DOHH2 (cell line): ENCODE measurements around the gene COX7B2.

Experiments used
- H3F3A ChIP-seq: fragments of 200-600 bp; sonication (generic), shearing (Covaris generic); 2 replicates; pipeline ENCODE4 v1.6.0; 2016; ENCODE audit warnings: antibody characterized with exemption, mild to moderate bottlenecking; ENCODE audit not compliant: control insufficient read depth, insufficient read depth
- H3K27ac ChIP-seq: fragments of 200-600 bp; sonication (generic); 2 replicates; pipeline ENCODE4 v1.5.1; 2014; ENCODE audit warnings: low read depth, mild to moderate bottlenecking, low read length, moderate library complexity
- H3K27me3 ChIP-seq: fragments of 200-600 bp; sonication (generic); 2 replicates; pipeline ENCODE4 v1.6.1; 2014; ENCODE audit warnings: mild to moderate bottlenecking, low read length, mixed read lengths; ENCODE audit not compliant: control insufficient read depth
- H3K36me3 ChIP-seq: fragments of 200-600 bp; sonication (generic); 2 replicates; pipeline ENCODE4 v1.6.1; 2014; ENCODE audit warnings: mild to moderate bottlenecking, low read length, moderate library complexity, mixed read lengths; ENCODE audit not compliant: control insufficient read depth
- H3K4me1 ChIP-seq: fragments of 200-600 bp; sonication (generic); 2 replicates; pipeline ENCODE4 v1.6.1; 2014; ENCODE audit warnings: mild to moderate bottlenecking, low read length, mixed read lengths; ENCODE audit not compliant: control insufficient read depth
- H3K4me2 ChIP-seq: fragments of 200-600 bp; sonication (generic); 2 replicates; pipeline ENCODE4 v1.6.0; 2014; ENCODE audit warnings: mild to moderate bottlenecking, low read length, moderate library complexity
- H3K4me3 ChIP-seq: fragments of 200-600 bp; sonication (generic); 2 replicates; pipeline ENCODE4 v1.5.1; 2014; ENCODE audit warnings: mild to moderate bottlenecking, low read length, mixed read lengths
- H3K79me2 ChIP-seq: fragments of 200-600 bp; sonication (generic); 2 replicates; pipeline ENCODE4 v1.6.1; 2014; ENCODE audit warnings: mild to moderate bottlenecking, low read length, mixed read lengths; ENCODE audit not compliant: control insufficient read depth
- H3K9me2 ChIP-seq: fragments of 200-600 bp; sonication (generic); replicated peaks from 2 replicates; pipeline ENCODE4 v1.6.1; 2014; ENCODE audit warnings: mild to moderate bottlenecking, low read length, mixed read lengths; ENCODE audit not compliant: control insufficient read depth
- H3K9me3 ChIP-seq: fragments of 200-600 bp; sonication (generic); 2 replicates; pipeline ENCODE4 v1.6.1; 2014; ENCODE audit warnings: antibody characterized with exemption, low read length, mixed read lengths; ENCODE audit not compliant: control insufficient read depth, insufficient read depth
- H4K20me1 ChIP-seq: fragments of 200-600 bp; sonication (generic); 2 replicates; pipeline ENCODE4 v1.6.0; 2014; ENCODE audit warnings: low read depth, mild to moderate bottlenecking, antibody characterized with exemption, low read length, moderate library complexity; ENCODE audit not compliant: control insufficient read depth, insufficient read depth
- EZH2phosphoT487 ChIP-seq: fragments of 200-600 bp; sonication (generic); IDR thresholded peaks from 2 replicates; pipeline ENCODE4 v1.6.1; 2017; ENCODE audit warnings: borderline replicate concordance, mild to moderate bottlenecking, antibody characterized with exemption, low read length, moderate library complexity, mixed read lengths
- TF ChIP-seq, protein P1 (sequence below): fragments of 200-600 bp; sonication (generic); IDR thresholded peaks from one replicate; pipeline ENCODE4 v1.5.1; 2014; ENCODE audit warnings: antibody characterized with exemption, mild to moderate bottlenecking, low read depth, low read length; ENCODE audit not compliant: poor library complexity, severe bottlenecking

The COX7B2 gene

DNA sequence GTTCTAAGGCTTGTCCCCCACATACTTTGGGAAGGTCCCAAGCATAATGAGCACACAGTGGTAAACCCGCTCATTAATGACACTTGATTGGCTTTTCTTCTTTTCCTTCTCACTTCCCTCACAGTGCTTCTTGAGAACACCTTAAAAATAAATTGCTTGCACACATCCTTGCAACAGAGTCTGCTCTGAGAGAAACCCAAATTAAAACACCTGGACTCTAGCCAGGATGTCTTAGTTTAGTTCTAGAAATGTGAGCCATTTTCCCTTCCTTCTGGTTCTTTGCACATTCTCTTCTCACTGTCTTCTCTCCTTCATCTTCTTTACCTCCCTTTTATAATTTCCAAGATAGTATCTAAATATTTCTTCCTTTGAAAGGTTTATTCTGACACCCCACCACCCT lies 35.3 kb upstream of the COX7B2 start:
- H4K20me1 ChIP-seq, result no peaks in the 10 kb centered on the region
- no peak overlapping the region for H3K27ac ChIP-seq
- no peaks in the 10 kb centered on the region for H3K9me2 ChIP-seq
- H3K4me1 ChIP-seq, result 0 out of 2 replicates have a peak, but pooled peaks cover 5% of the 10 kb centered on the region
- H3K9me3 ChIP-seq, result no peaks in the 10 kb centered on the region
- H3K4me3 ChIP-seq, result no peak overlapping the region
- no peak overlapping the region for H3K4me2 ChIP-seq
- no peaks in the 10 kb centered on the region for H3K36me3 ChIP-seq
- no peaks in the 10 kb centered on the region for H3F3A ChIP-seq
- H3K27me3 ChIP-seq, result no peaks in the 10 kb centered on the region
- no peaks in the 10 kb centered on the region for H3K79me2 ChIP-seq
- TF ChIP-seq, protein P1, sequence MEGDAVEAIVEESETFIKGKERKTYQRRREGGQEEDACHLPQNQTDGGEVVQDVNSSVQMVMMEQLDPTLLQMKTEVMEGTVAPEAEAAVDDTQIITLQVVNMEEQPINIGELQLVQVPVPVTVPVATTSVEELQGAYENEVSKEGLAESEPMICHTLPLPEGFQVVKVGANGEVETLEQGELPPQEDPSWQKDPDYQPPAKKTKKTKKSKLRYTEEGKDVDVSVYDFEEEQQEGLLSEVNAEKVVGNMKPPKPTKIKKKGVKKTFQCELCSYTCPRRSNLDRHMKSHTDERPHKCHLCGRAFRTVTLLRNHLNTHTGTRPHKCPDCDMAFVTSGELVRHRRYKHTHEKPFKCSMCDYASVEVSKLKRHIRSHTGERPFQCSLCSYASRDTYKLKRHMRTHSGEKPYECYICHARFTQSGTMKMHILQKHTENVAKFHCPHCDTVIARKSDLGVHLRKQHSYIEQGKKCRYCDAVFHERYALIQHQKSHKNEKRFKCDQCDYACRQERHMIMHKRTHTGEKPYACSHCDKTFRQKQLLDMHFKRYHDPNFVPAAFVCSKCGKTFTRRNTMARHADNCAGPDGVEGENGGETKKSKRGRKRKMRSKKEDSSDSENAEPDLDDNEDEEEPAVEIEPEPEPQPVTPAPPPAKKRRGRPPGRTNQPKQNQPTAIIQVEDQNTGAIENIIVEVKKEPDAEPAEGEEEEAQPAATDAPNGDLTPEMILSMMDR, result no peak
- TF ChIP-seq EZH2phosphoT487, result no peak

DNA sequence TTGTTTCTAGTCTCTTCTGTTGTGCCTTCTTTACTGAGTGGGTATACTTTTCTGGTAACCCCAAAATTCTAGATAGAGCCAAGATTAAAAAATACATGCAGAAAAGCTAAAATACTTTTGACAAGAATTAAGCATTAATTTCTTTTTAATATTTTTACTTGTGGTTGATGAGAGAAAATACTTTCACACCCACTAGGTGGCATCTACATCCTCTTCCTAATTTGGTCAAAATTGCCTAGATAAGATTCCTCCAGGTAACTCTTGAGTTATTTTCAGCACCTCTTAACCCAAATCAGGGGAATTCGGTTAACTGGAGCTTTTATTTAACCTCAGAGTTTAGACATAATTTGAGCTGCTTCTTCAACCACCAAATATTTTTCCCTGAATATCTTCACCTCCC lies 28.4 kb upstream of the COX7B2 start:
- Histone ChIP-seq H3F3A (no peaks in the 10 kb centered on the region), H3K36me3 (no peaks in the 10 kb centered on the region), H3K79me2 (no peaks in the 10 kb centered on the region), H3K4me3 (no peak overlapping the region), H3K4me1 (no peaks in the 10 kb centered on the region), H3K4me2 (no peak overlapping the region), H4K20me1 (no peaks in the 10 kb centered on the region), H3K27ac (no peak overlapping the region), H3K9me3 (no peaks in the 10 kb centered on the region), H3K9me2 (no peaks in the 10 kb centered on the region), H3K27me3 (no peaks in the 10 kb centered on the region; the same call in 1 of the 2 replicates)
- no peak for TF ChIP-seq EZH2phosphoT487
- TF ChIP-seq, protein P1, result peak; percentile 36

DNA sequence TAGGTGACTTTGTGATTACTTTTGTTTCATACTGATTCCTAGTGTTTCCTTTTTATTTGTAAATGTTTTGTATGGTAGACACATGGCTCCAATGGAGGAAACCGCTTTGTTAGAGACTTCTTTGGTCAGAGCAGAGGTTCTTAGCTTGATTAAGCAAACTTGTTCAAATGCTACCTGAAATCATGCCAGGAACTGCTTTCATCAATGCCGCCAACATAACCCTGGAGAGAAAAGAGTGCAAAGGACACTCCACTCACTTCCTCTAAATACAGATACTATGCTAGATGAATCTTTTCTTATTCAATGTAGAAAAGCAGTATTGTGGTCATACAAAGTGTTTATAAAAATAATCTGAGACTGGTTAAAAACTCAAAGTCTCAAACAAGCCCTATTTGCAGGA lies 25.7 kb upstream of the COX7B2 start:
- Histone ChIP-seq H3K27ac (no peak overlapping the region), H3K4me1 (no peaks in the 10 kb centered on the region), H3K4me2 (no peak overlapping the region), H3K9me3 (no peaks in the 10 kb centered on the region), H3K79me2 (no peaks in the 10 kb centered on the region), H3K27me3 (no peaks in the 10 kb centered on the region; the same call in 1 of the 2 replicates), H4K20me1 (no peaks in the 10 kb centered on the region), H3K9me2 (no peaks in the 10 kb centered on the region), H3F3A (no peaks in the 10 kb centered on the region), H3K4me3 (no peak overlapping the region), H3K36me3 (no peaks in the 10 kb centered on the region)
- no peak for TF ChIP-seq EZH2phosphoT487
- TF ChIP-seq, protein P1, result no peak

DNA sequence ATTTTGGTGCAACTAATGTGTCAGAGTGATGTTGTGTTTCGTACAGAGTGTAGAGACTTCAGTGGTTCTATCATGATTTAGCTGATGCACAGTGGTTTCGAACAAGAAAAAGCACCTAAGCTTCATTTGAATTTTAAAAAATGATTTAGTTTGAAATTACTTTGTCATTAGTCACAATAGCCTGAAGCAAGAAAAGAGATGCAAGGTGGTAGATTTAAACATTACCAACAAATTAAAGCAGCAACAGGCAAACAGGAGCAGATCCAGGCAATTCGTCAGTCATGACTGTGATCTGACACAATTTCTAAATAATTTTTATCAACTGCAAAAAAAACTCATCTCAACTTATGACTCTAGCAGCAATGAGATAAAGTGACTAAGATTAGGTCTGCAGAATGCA lies 24.6 kb upstream of the COX7B2 start:
- Histone ChIP-seq H3K27ac (no peak overlapping the region), H3K4me2 (no peak overlapping the region), H3F3A (no peaks in the 10 kb centered on the region), H3K36me3 (no peaks in the 10 kb centered on the region), H3K79me2 (no peaks in the 10 kb centered on the region), H3K9me3 (no peaks in the 10 kb centered on the region), H4K20me1 (no peaks in the 10 kb centered on the region), H3K9me2 (no peaks in the 10 kb centered on the region), H3K4me3 (no peak overlapping the region), H3K27me3 (no peaks in the 10 kb centered on the region; the same call in 1 of the 2 replicates), H3K4me1 (no peaks in the 10 kb centered on the region)
- no peak for TF ChIP-seq EZH2phosphoT487
- TF ChIP-seq, protein P1, result no peak
